Endothelial cell of umbilical vein (primary cell): ENCODE results near the gene BHLHE23. TPM values are rescaled to one million over a fixed set of nuclear protein-coding genes. Genes with fewer than 3 reads are reported as not detected.

Experiments used
- BruUV-seq: library from RNA; stranded (reverse); fragments of 400-500 nt; replicated peaks from 2 replicates; lab custom pipeline; 2021; lab: Mats Ljungman, UMichigan
- CTCF ChIA-PET: fragments of 300-600, 350-600 bp; sonication (Branson Sonifier 250); formaldehyde crosslinking; loops from one replicate; lab custom pipeline; 2021; ENCODE audit warnings: antibody characterized with exemption, inconsistent platforms; lab: Charles Lee
- POLR2A ChIA-PET: fragments of 300-600, 350-600 bp; sonication (Branson Sonifier 250); formaldehyde crosslinking; loops from one replicate; lab custom pipeline; 2021; ENCODE audit warnings: antibody characterized with exemption, inconsistent platforms; lab: Charles Lee
- DNase-seq: peaks from one replicate; pipeline ENCODE4 v3.0.0-alpha.2; 2011; ENCODE audit warnings: low read depth, low spot score
- FAIRE-seq: peaks from 2 replicates; lab custom pipeline; 2011; peaks lifted over from hg19 to GRCh38; lab: Jason Lieb, UNC
- H2AFZ ChIP-seq: 2 replicates; pipeline ENCODE4 v1.6.0; 2012; ENCODE audit warnings: low read depth, low read length, control low read depth, inconsistent platforms
- H3K27ac ChIP-seq: 2 replicates; pipeline ENCODE4 v1.5.1; 2011; ENCODE audit warnings: low read depth, mild to moderate bottlenecking, control low read depth, low read length, moderate library complexity; ENCODE audit not compliant: insufficient read depth
- H3K27me3 ChIP-seq, 2 experiments: 2 replicates each; pipeline versions ENCODE4 v1.6.0 to v1.6.1; 2011; ENCODE audit warnings: low read length in 2 of 2, mixed read lengths in 1 of 2; ENCODE audit not compliant: control insufficient read depth in 2 of 2, insufficient read depth in 2 of 2
- H3K36me3 ChIP-seq, 2 experiments: 2 replicates in 1 of 2; 3 replicates in 1 of 2; pipeline ENCODE4 v1.5.1; 2011; ENCODE audit warnings: low read length in 2 of 2, mild to moderate bottlenecking in 1 of 2, moderate library complexity in 1 of 2; ENCODE audit not compliant: control insufficient read depth in 2 of 2, insufficient read depth in 2 of 2; ENCODE audit errors: extremely low read depth in 1 of 2
- H3K4me1 ChIP-seq: 3 replicates; pipeline ENCODE4 v1.5.1; 2011; ENCODE audit warnings: mild to moderate bottlenecking, low read length; ENCODE audit not compliant: control insufficient read depth, insufficient read depth; ENCODE audit errors: extremely low read depth
- H3K4me2 ChIP-seq: 2 replicates; pipeline ENCODE4 v1.6.1; 2011; ENCODE audit warnings: low read length, control low read depth, mixed read lengths; ENCODE audit not compliant: insufficient read depth
- H3K4me3 ChIP-seq, 3 experiments: fragments of 200-600 bp in 1 of 3; sonication (generic), shearing (Covaris generic) in 1 of 3; replicated peaks in 1 of 3; 2 replicates each; pipeline ENCODE4 v1.5.1; 2011 to 2016; ENCODE audit warnings: control low read depth in 3 of 3, low read length in 3 of 3, mild to moderate bottlenecking in 2 of 3, inconsistent platforms in 1 of 3, low read depth in 1 of 3, moderate library complexity in 1 of 3; ENCODE audit not compliant: insufficient read depth in 1 of 3
- H3K79me2 ChIP-seq: 2 replicates; pipeline ENCODE4 v1.6.0; 2012; ENCODE audit warnings: low read length, inconsistent platforms; ENCODE audit not compliant: control insufficient read depth, insufficient read depth
- H3K9ac ChIP-seq: replicated peaks from 2 replicates; pipeline ENCODE3; 2011; ENCODE audit warnings: low read length, control low read depth; ENCODE audit not compliant: insufficient read depth; ENCODE audit errors: extremely low read depth
- H3K9me1 ChIP-seq: replicated peaks from 3 replicates; pipeline ENCODE4 v1.6.0; 2011; ENCODE audit warnings: mild to moderate bottlenecking, low read length; ENCODE audit not compliant: control insufficient read depth, insufficient read depth; ENCODE audit errors: extremely low read depth
- H3K9me3 ChIP-seq: replicated peaks from 2 replicates; pipeline ENCODE4 v1.5.1; 2012; ENCODE audit warnings: low read length, inconsistent platforms; ENCODE audit not compliant: control insufficient read depth, insufficient read depth
- H4K20me1 ChIP-seq: replicated peaks from 2 replicates; pipeline ENCODE3; 2011; ENCODE audit warnings: mild to moderate bottlenecking, low read length; ENCODE audit not compliant: control insufficient read depth, insufficient read depth; ENCODE audit errors: extremely low read depth
- EZH2 ChIP-seq: IDR thresholded peaks from 2 replicates; pipeline ENCODE4 v1.6.1; 2012; ENCODE audit warnings: borderline replicate concordance, low read depth, mild to moderate bottlenecking, moderate library complexity, low read length, inconsistent platforms; ENCODE audit not compliant: severe bottlenecking
- FOS ChIP-seq: IDR thresholded peaks from 2 replicates; pipeline ENCODE4 v1.6.1; 2011; ENCODE audit warnings: mild to moderate bottlenecking, low read length, moderate library complexity, borderline replicate concordance; ENCODE audit not compliant: insufficient read depth
- GATA2 ChIP-seq: IDR thresholded peaks from 2 replicates; pipeline ENCODE4 v1.7.0; 2011; ENCODE audit warnings: low read depth, mild to moderate bottlenecking, moderate library complexity, mixed read lengths, low read length; ENCODE audit not compliant: insufficient read length, insufficient read depth
- JUN ChIP-seq: IDR thresholded peaks from 2 replicates; pipeline ENCODE4 v1.6.1; 2011; ENCODE audit warnings: borderline replicate concordance, low read depth; ENCODE audit not compliant: insufficient read length, insufficient read depth
- MYC ChIP-seq: IDR thresholded peaks from one replicate; pipeline ENCODE4 v1.6.1; 2011; ENCODE audit warnings: mild to moderate bottlenecking, low read depth, low read length
- POLR2A ChIP-seq: IDR thresholded peaks from 2 replicates; pipeline ENCODE4 v1.6.1; 2012; ENCODE audit warnings: low read depth, mild to moderate bottlenecking, control low read depth, low read length
- POLR2AphosphoS5 ChIP-seq: IDR thresholded peaks from 2 replicates; pipeline ENCODE4 v1.6.1; 2012; ENCODE audit warnings: low read depth, mild to moderate bottlenecking, control low read depth, low read length, moderate library complexity; ENCODE audit not compliant: insufficient read depth
- dilution Hi-C: fragments of 300-500 bp; cut with MboI; formaldehyde crosslinking; loops from one replicate; pipeline ENCODE4 v1.15.0; 2019; ENCODE audit warnings: low sequenced_read_pairs; ENCODE audit not compliant: extremely low pct_ligation_motif_present
- intact Hi-C: fragments of 100-400 bp; cut with micrococcal nuclease; formaldehyde crosslinking; loops from one replicate; pipeline ENCODE4 v1.10.0; 2022
- polyA plus RNA-seq, 4 experiments: library from polyadenylated mRNA; depleted of rRNA in 3 of 4; stranded (reverse) in 3 of 4; unstranded in 1 of 4; fragments of >200 nt; gene quantifications; 2 replicates each; pipeline versions ENCODE4 v1.2.1 to v1.2.3, GENCODE V29; 2011 to 2012; ENCODE audit warnings: missing spikeins in 1 of 4
- total RNA-seq: library from RNA; stranded (reverse); gene quantifications from 2 replicates; pipeline ENCODE4 v1.2.3, GENCODE V29; 2021
- TF ChIP-seq, protein P1 (sequence below): IDR thresholded peaks from 2 replicates; pipeline ENCODE4 v1.6.1; 2011; ENCODE audit not compliant: insufficient read depth, insufficient read length
- TF ChIP-seq, protein P2 (sequence below), 2 donors: IDR thresholded peaks; 1 replicate in 1 of 2; 2 replicates in 1 of 2; pipeline ENCODE4 v1.5.1; 2011; ENCODE audit warnings: low read length in 2 of 2, mild to moderate bottlenecking in 2 of 2, moderate library complexity in 2 of 2, control low read depth in 1 of 2, inconsistent platforms in 1 of 2, low read depth in 1 of 2; ENCODE audit not compliant: insufficient read depth in 1 of 2; ENCODE audit errors: extremely low read depth in 1 of 2

The BHLHE23 gene
- total and polyA plus RNA-seq, 2 donors (not counting 3 experiments of a cell fraction or from before 2014, with no cell fraction given), result not detected

DNA sequence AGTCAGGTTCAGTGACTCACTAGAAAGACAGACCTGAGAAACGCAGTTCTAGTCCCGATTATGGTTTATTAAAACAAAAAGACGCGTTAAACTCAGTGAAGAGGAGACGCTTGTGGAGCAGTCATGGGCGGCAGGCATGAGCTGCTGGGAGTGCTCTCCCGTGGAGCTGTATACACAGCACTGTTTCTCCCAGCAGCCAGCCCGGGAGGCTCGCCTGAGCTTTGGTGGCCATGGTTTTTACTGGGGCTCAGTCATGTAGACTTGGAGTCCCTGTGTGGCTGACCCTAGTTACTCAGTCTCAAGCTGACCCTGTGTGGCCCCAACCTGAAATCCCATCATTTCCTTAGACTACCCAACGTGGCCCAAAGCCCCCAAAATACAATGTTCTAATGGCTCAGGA, 41.2 kb upstream of the BHLHE23 start:
- dilution Hi-C loops, result no loop called here
- H3K4me1 ChIP-seq, result no peaks in the 10 kb centered on the region
- no peak for TF ChIP-seq MYC
- no peak for TF ChIP-seq EZH2
- TF ChIP-seq JUN, result no peak
- TF ChIP-seq GATA2, result no peak
- TF ChIP-seq, protein P1, sequence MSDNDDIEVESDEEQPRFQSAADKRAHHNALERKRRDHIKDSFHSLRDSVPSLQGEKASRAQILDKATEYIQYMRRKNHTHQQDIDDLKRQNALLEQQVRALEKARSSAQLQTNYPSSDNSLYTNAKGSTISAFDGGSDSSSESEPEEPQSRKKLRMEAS, result no peak
- TF ChIP-seq FOS, result no peak
- no peak for TF ChIP-seq POLR2AphosphoS5
- TF ChIP-seq POLR2A, result no peak
- TF ChIP-seq, protein P2, sequence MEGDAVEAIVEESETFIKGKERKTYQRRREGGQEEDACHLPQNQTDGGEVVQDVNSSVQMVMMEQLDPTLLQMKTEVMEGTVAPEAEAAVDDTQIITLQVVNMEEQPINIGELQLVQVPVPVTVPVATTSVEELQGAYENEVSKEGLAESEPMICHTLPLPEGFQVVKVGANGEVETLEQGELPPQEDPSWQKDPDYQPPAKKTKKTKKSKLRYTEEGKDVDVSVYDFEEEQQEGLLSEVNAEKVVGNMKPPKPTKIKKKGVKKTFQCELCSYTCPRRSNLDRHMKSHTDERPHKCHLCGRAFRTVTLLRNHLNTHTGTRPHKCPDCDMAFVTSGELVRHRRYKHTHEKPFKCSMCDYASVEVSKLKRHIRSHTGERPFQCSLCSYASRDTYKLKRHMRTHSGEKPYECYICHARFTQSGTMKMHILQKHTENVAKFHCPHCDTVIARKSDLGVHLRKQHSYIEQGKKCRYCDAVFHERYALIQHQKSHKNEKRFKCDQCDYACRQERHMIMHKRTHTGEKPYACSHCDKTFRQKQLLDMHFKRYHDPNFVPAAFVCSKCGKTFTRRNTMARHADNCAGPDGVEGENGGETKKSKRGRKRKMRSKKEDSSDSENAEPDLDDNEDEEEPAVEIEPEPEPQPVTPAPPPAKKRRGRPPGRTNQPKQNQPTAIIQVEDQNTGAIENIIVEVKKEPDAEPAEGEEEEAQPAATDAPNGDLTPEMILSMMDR (IDR thresholded peaks at IDR 0.05; ENCODE audit: extremely low read depth in 1 of 2, insufficient read depth in 1 of 2, low read depth in 1 of 2, low read length in 2 of 2), result no peak
- ChIA-PET POLR2A (no interaction called here), CTCF (no interaction called here)
- H4K20me1 ChIP-seq, result no peaks in the 10 kb centered on the region
- H3K4me3 ChIP-seq, result no peak overlapping the region
- no peak overlapping the region for H3K4me2 ChIP-seq
- no peaks in the 10 kb centered on the region for H3K9me1 ChIP-seq
- H3K36me3 ChIP-seq, result no peaks in the 10 kb centered on the region
- H3K9me3 ChIP-seq, result no peaks in the 10 kb centered on the region
- no peak for DNase-seq
- FAIRE-seq, result no peak
- intact Hi-C loops, result no loop called here
- H3K79me2 ChIP-seq, result no peaks in the 10 kb centered on the region
- H3K9ac ChIP-seq, result no peak overlapping the region
- H3K27ac ChIP-seq, result no peak overlapping the region
- BruUV-seq, result no TSS peak
- H2AFZ ChIP-seq, result no peak overlapping the region
- H3K27me3 ChIP-seq, result peaks cover 2 to 4% of the 10 kb centered on the region in 2 experiments
